Retinal pigment epithelial cell (primary cell): ENCODE data around the gene FGF16.

Source experiments
- DNase-seq: peaks from one replicate; pipeline ENCODE4 v3.0.0-alpha.2; 2010; ENCODE audit warnings: low read depth
- H3K4me3 ChIP-seq: 2 replicates; pipeline ENCODE4 v1.5.1; 2011; ENCODE audit warnings: mild to moderate bottlenecking, low read length, control low read depth, moderate library complexity
- TF ChIP-seq, protein P1 (sequence below): conservative IDR thresholded peaks from 2 replicates; pipeline ENCODE4 v1.5.1; 2011; ENCODE audit warnings: low read depth, low read length, control low read depth, inconsistent platforms

FGF16 gene

GRCh38 chrX:77422891-77423648 lies 24.1 kb upstream of the FGF16 start:
- no peak overlapping the region for H3K4me3 ChIP-seq
- TF ChIP-seq, protein P1, sequence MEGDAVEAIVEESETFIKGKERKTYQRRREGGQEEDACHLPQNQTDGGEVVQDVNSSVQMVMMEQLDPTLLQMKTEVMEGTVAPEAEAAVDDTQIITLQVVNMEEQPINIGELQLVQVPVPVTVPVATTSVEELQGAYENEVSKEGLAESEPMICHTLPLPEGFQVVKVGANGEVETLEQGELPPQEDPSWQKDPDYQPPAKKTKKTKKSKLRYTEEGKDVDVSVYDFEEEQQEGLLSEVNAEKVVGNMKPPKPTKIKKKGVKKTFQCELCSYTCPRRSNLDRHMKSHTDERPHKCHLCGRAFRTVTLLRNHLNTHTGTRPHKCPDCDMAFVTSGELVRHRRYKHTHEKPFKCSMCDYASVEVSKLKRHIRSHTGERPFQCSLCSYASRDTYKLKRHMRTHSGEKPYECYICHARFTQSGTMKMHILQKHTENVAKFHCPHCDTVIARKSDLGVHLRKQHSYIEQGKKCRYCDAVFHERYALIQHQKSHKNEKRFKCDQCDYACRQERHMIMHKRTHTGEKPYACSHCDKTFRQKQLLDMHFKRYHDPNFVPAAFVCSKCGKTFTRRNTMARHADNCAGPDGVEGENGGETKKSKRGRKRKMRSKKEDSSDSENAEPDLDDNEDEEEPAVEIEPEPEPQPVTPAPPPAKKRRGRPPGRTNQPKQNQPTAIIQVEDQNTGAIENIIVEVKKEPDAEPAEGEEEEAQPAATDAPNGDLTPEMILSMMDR = no peak
- no peak for DNase-seq

- DNase-seq = no peak
- TF ChIP-seq, protein P1 = no peak
- H3K4me3 ChIP-seq = no peak overlapping the region
Measured at GRCh38 chrX:77426811-77427210, 20.4 kb upstream of the FGF16 start.

- DNase-seq = no peak
- no peak overlapping the region for H3K4me3 ChIP-seq
- TF ChIP-seq, protein P1 = no peak
Measured at GRCh38 chrX:77427611-77428010, 19.6 kb upstream of the FGF16 start.

DNA sequence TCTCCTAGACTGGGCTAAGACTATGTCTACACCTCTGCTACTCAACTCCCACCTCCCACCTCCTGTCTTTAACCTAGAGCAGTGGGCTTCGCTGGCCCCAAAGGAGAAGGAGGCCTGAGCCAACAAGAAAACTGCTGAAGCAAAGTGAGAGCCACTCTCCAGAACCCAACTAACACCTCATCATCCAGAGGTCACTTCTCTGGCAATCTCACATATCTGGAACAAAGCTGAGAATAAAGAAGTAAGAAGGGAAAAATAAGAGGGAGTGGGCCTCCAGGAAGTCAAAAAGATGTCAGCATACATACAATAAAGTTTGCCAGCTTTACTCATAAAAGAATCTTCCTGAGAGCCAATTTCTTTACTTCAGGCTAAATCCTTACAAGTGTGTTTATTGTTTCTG lies 18.6 kb upstream of the FGF16 start:
- TF ChIP-seq, protein P1 = no peak
- DNase-seq = no peak
- H3K4me3 ChIP-seq = no peak overlapping the region

GRCh38 chrX:77431227-77431626 lies 16.0 kb upstream of the FGF16 start:
- no peak for DNase-seq
- TF ChIP-seq, protein P1 = no peak
- no peak overlapping the region for H3K4me3 ChIP-seq

- TF ChIP-seq, protein P1 = no peak
- no peak for DNase-seq
- H3K4me3 ChIP-seq = no peak overlapping the region
Measured at GRCh38 chrX:77433001-77433400, 14.2 kb upstream of the FGF16 start.

GRCh38 chrX:77434962-77435361 lies 12.2 kb upstream of the FGF16 start:
- TF ChIP-seq, protein P1 = no peak
- no peak for DNase-seq
- H3K4me3 ChIP-seq = no peak overlapping the region
